Measurements from ENCODE around the gene TMEM100. TPM values are rescaled to one million over a fixed set of nuclear protein-coding genes. Genes with fewer than 3 reads are reported as not detected.

Gene TMEM100
- total and polyA plus RNA-seq, 2 of the 8 experiments (the other 6 are each of a cell fraction or from before 2014, with no cell fraction given), result 0.36 to 0.48 TPM

DNA sequence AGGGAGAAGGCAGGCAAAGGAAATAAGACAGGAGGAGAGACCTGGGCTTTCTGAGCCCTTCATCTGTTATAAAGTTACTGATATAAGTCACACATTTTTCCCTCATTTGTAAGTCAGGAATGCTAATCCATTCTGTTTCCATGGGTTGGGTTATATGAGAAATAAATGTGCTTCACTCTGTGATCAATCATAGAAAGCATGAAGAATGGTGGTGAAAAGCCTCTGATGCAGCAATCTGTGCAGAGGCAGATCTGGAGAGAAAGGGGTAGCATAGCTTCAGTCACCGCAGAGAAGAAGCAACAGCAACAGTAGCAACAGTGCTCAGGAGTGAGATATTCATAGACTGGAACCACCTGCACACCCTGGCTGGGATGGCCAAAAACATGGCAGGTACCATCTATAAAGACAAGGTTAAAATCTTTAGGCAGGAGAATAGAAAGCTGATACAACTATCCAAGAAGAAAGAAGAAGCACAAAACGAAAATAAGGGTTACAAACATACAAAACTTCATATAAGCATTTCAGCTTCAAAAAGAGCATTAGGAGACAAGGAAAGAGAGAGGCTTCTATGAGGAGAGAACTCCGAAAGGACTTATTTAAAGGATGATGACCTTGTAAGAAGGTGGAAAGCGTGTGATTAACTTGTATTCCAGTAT lies 41.9 kb downstream of the TMEM100 start:
- no peaks in the 10 kb centered on the region for H3K79me2 ChIP-seq (ENCODE audit: control insufficient read depth in 1 of 2, insufficient read depth in 2 of 2, low read length in 2 of 2)
- no peak overlapping the region for H4K91ac ChIP-seq (replicated peaks; ENCODE audit: insufficient read length, low read length)
- no peak overlapping the region for H3K23ac ChIP-seq (ENCODE audit: insufficient read length)
- CTCF ChIA-PET (ENCODE audit: partially characterized antibody), result interaction anchor here (0.7 to 2.1 kb wide), 3 partner anchors 9 to 37 kb away, joined by 3 to 8 read pairs (median 5); no protein-coding TSS in a partner anchor
- H2BK12ac ChIP-seq (ENCODE audit: low read depth, low read length), result no peak overlapping the region
- H3K14ac ChIP-seq (ENCODE audit: insufficient read length), result no peak overlapping the region
- no peaks in the 10 kb centered on the region for H3K4me1 ChIP-seq (replicated peaks in 1 of 4; ENCODE audit: control insufficient read depth in 3 of 4, insufficient read depth in 4 of 4, low read length in 3 of 4)
- H3K18ac ChIP-seq (ENCODE audit: extremely low read depth, low read length), result no peak overlapping the region
- no peak overlapping the region for H3K4me2 ChIP-seq (ENCODE audit: insufficient read depth in 1 of 2, low read depth in 2 of 2, low read length in 2 of 2)
- H3K9ac ChIP-seq (replicated peaks in 1 of 4; ENCODE audit: extremely low read depth in 1 of 4, low read depth in 3 of 4, low read length in 3 of 4), result no peak overlapping the region
- no peak overlapping the region for H2AFZ ChIP-seq (ENCODE audit: low read length)
- 90% methylated on average over 4 of the region's 4 CpGs; no CpG with 5 or more reads in 1 of the 2 experiments for WGBS, 2 experiments (ENCODE audit: extremely low coverage in 1 of 2, insufficient coverage in 1 of 2, insufficient read length in 1 of 2, insufficient replicate concordance in 2 of 2, low coverage in 1 of 2, low lambda C conversion rate in 2 of 2, missing lambda C conversion rate in 1 of 2)
- no peaks in the 10 kb centered on the region for H3K9me3 ChIP-seq (ENCODE audit: insufficient read depth in 2 of 2, low read depth in 1 of 2, low read length in 1 of 2)
- no peak overlapping the region for H3K27ac ChIP-seq (ENCODE audit: low read depth, low read length)
- H3K23me2 ChIP-seq (ENCODE audit: low read depth, low read length), result no peaks in the 10 kb centered on the region
- H2BK5ac ChIP-seq (ENCODE audit: low read depth, low read length), result no peak overlapping the region
- H2BK120ac ChIP-seq (replicated peaks; ENCODE audit: low read depth, low read length), result no peak overlapping the region
- TF ChIP-seq POU5F1 (IDR thresholded peaks at IDR 0.05; ENCODE audit: low read depth, low read length), result no peak
- TF ChIP-seq SIN3A (conservative IDR thresholded peaks at IDR 0.05 in 1 of 2, IDR thresholded peaks at IDR 0.05 in 1 of 2; ENCODE audit: low read depth in 1 of 2, low read length in 2 of 2), result no peak
- TF ChIP-seq TCF12 (IDR thresholded peaks at IDR 0.05; ENCODE audit: low read depth, low read length), result no peak
- TF ChIP-seq FOSL1 (IDR thresholded peaks at IDR 0.05; ENCODE audit: insufficient read depth, low read depth, low read length), result no peak
- TF ChIP-seq ZNF274 (IDR thresholded peaks at IDR 0.05; ENCODE audit: borderline replicate concordance, extremely low read depth, low read length), result no peak
- TF ChIP-seq SP4 (IDR thresholded peaks at IDR 0.05; ENCODE audit: low read length), result no peak
- TF ChIP-seq YY1 (IDR thresholded peaks at IDR 0.05; ENCODE audit: low read depth, low read length), result no peak
- TF ChIP-seq ASH2L (IDR thresholded peaks at IDR 0.05; ENCODE audit: low read length), result no peak
- TF ChIP-seq JUND (IDR thresholded peaks at IDR 0.05; ENCODE audit: low read length), result no peak
- no peak for TF ChIP-seq EZH2 (IDR thresholded peaks at IDR 0.05; ENCODE audit: low read depth, low read length, severe bottlenecking)
- FAIRE-seq (no peak), DNase-seq (ENCODE audit: low read depth in 1 of 2, low spot score in 2 of 2) (no peak)
- no peak overlapping the region for H4K5ac ChIP-seq (ENCODE audit: insufficient read length, low read depth, low read length)
- no peak overlapping the region for H2BK20ac ChIP-seq (ENCODE audit: low read length)
- no peak overlapping the region for H4K8ac ChIP-seq (ENCODE audit: extremely low read depth, insufficient read depth, low read length)
- POLR2A ChIA-PET (ENCODE audit: partially characterized antibody), result no interaction called here
- H3K4me3 ChIP-seq (ENCODE audit: extremely low read depth in 1 of 4, insufficient read depth in 2 of 4, low read depth in 3 of 4, low read length in 4 of 4), result no peak overlapping the region
- H3K27me3 ChIP-seq (replicated peaks in 1 of 4; ENCODE audit: control insufficient read depth in 3 of 4, extremely low read depth in 1 of 4, insufficient read depth in 3 of 4, low read length in 3 of 4), result no peaks in the 10 kb centered on the region
- H2AK5ac ChIP-seq (ENCODE audit: low read depth, low read length), result no peak overlapping the region
- no peak overlapping the region for H3K56ac ChIP-seq (replicated peaks; ENCODE audit: insufficient read length, low read depth, low read length)
- H2BK15ac ChIP-seq (ENCODE audit: low read length), result no peak overlapping the region
- no peaks in the 10 kb centered on the region for H4K20me1 ChIP-seq (replicated peaks in 1 of 2; ENCODE audit: control insufficient read depth in 1 of 2, insufficient read depth in 2 of 2, low read length in 2 of 2)
- no peak overlapping the region for H3K4ac ChIP-seq (replicated peaks; ENCODE audit: insufficient read length, low read depth, low read length)
- H3K79me1 ChIP-seq (ENCODE audit: low read depth, low read length), result no peaks in the 10 kb centered on the region
- no peaks in the 10 kb centered on the region for H3K36me3 ChIP-seq (ENCODE audit: control insufficient read depth in 2 of 4, insufficient read depth in 4 of 4, low read length in 3 of 4)

Measured in H1 (cell line).